Measurements from ENCODE around the gene EPN3. TPM values are rescaled to one million over a fixed set of nuclear protein-coding genes. Genes with fewer than 3 reads are reported as not detected.

The EPN3 gene
- total RNA-seq, 2 experiments from 2014 or later, result not detected

- Mint-ChIP-seq H3K9me3 (no peaks in the 10 kb centered on the region), H3K4me3 (no peak overlapping the region), H3K4me1 (ENCODE audit: low read depth) (peaks cover 7% of the 10 kb centered on the region), H3K36me3 (ENCODE audit: low read depth) (no peaks in the 10 kb centered on the region), H3K27ac (no peak overlapping the region), H3K27me3 (peaks cover 2% of the 10 kb centered on the region)
- TF ChIP-seq CTCF (IDR thresholded peaks at IDR 0.05), result no peak
- no peak for ATAC-seq
- DNase-seq, result no peak
- POLR2A ChIA-PET, result interaction anchor here (0.9 to 1.0 kb wide), 2 partner anchors 13 to 36 kb away, joined by 3 read pairs; no protein-coding TSS in a partner anchor
- CTCF ChIA-PET, result interaction anchor here (1.1 to 3.0 kb wide), 6 partner anchors 9 to 143 kb away, joined by 3 to 17 read pairs (median 6); partner anchors contain the start of genes EPN3, LRRC59 and RSAD1
- intact Hi-C loops (cut with micrococcal nuclease), result loop anchor here (5.0 to 10.0 kb wide), 3 partner anchors 58 to 304 kb away; no protein-coding TSS in a partner anchor
These were observed 8.2 kb downstream of the EPN3 start for GRCh38 chr17:50540560-50541401.

GRCh38 chr17:50541402-50541715, 8.8 kb downstream of the EPN3 start:
- no peaks in the 10 kb centered on the region for H3K36me3 Mint-ChIP-seq (ENCODE audit: low read depth)
- peaks cover 2% of the 10 kb centered on the region for H3K27me3 Mint-ChIP-seq
- no peak overlapping the region for H3K27ac Mint-ChIP-seq
- ATAC-seq (no peak), DNase-seq (no peak)
- no peak for TF ChIP-seq CTCF (IDR thresholded peaks at IDR 0.05)
- H3K4me3 Mint-ChIP-seq, result peak overlapping the region; percentile 53
- ChIA-PET POLR2A (interaction anchor here (0.8 to 1.0 kb wide), 3 partner anchors 14 to 37 kb away, joined by 3 read pairs; no protein-coding TSS in a partner anchor), CTCF (interaction anchor here (1.1 to 3.0 kb wide), 8 partner anchors 9 to 179 kb away, joined by 3 to 17 read pairs (median 4); partner anchors contain the start of genes EPN3, LRRC59 and RSAD1)
- intact Hi-C loops (cut with micrococcal nuclease), result loop anchor here (5.0 to 10.0 kb wide), 3 partner anchors 59 to 303 kb away; no protein-coding TSS in a partner anchor
- H3K4me1 Mint-ChIP-seq (ENCODE audit: low read depth), result peaks cover 7% of the 10 kb centered on the region
- no peaks in the 10 kb centered on the region for H3K9me3 Mint-ChIP-seq

GRCh38 chr17:50541716-50542688, 9.5 kb downstream of the EPN3 start:
- no peaks in the 10 kb centered on the region for H3K36me3 Mint-ChIP-seq (ENCODE audit: low read depth)
- TF ChIP-seq CTCF (IDR thresholded peaks at IDR 0.05), result peak; percentile 45
- CTCF ChIA-PET, result interaction anchor here (0.8 to 3.0 kb wide), 16 partner anchors 8 to 300 kb away, joined by 3 to 17 read pairs (median 4); partner anchors contain the start of genes EPN3, LRRC59 and RSAD1
- peaks cover 11% of the 10 kb centered on the region for H3K4me1 Mint-ChIP-seq (ENCODE audit: low read depth)
- peaks cover 2% of the 10 kb centered on the region for H3K27me3 Mint-ChIP-seq
- DNase-seq (peak; percentile 83), ATAC-seq (peak; percentile 87)
- H3K4me3 Mint-ChIP-seq, result peak overlapping the region; percentile 53
- H3K9me3 Mint-ChIP-seq, result no peaks in the 10 kb centered on the region
- peak overlapping the region; percentile 34 for H3K27ac Mint-ChIP-seq
- intact Hi-C loops (cut with micrococcal nuclease), result loop anchor here (5.0 to 10.0 kb wide), 3 partner anchors 60 to 303 kb away; no protein-coding TSS in a partner anchor
- POLR2A ChIA-PET, result interaction anchor here (0.6 to 0.8 kb wide), 3 partner anchors 21 to 324 kb away, joined by 3 read pairs; partner anchors contain the start of gene TOB1

- TF ChIP-seq CTCF (IDR thresholded peaks at IDR 0.05), result no peak
- Mint-ChIP-seq H3K27ac (no peak overlapping the region), H3K27me3 (peaks cover 2% of the 10 kb centered on the region), H3K4me1 (ENCODE audit: low read depth) (peaks cover 11% of the 10 kb centered on the region), H3K36me3 (ENCODE audit: low read depth) (no peaks in the 10 kb centered on the region), H3K9me3 (no peaks in the 10 kb centered on the region), H3K4me3 (peak overlapping the region; percentile 53)
- intact Hi-C loops (cut with micrococcal nuclease), result loop anchor here (5.0 to 10.0 kb wide), 3 partner anchors 61 to 302 kb away; no protein-coding TSS in a partner anchor
- ATAC-seq, result no peak
- POLR2A ChIA-PET, result interaction anchor here (0.6 kb wide), 1 partner anchor 323 kb away, joined by 3 read pairs; the partner anchor contains the start of gene TOB1
- CTCF ChIA-PET, result interaction anchor here (0.8 to 3.0 kb wide), 19 partner anchors 7 to 299 kb away, joined by 3 to 17 read pairs (median 4); partner anchors contain the start of genes CACNA1G, LRRC59 and RSAD1
- no peak for DNase-seq
These were observed 10.6 kb downstream of the EPN3 start for GRCh38 chr17:50542795-50543774.

Measured in activated CD8-positive, alpha-beta T cell treated with anti-CD3 and anti-CD28 coated beads for 36 hours (primary cell).